HepG2 (cell line): ENCODE measurements around the gene OR1J2. TPM values are rescaled to one million over a fixed set of nuclear protein-coding genes. Genes with fewer than 3 reads are reported as not detected.

Experiments used
- CENPX ChIP-seq: sonication (generic); formaldehyde crosslinking; IDR thresholded peaks from 2 replicates; pipeline ENCODE4 v1.9.0; 2021; ENCODE audit warnings: mild to moderate bottlenecking, missing genetic modification reagents, moderate library complexity
- HMGXB4 ChIP-seq, 2 experiments: sonication (generic) in 1 of 2; formaldehyde crosslinking in 1 of 2; IDR thresholded peaks; 2 replicates each; pipeline versions ENCODE4 v1.4.0 to v1.6.1; 2018 to 2020; ENCODE audit warnings: missing genetic modification reagents in 2 of 2, borderline replicate concordance in 1 of 2, low read depth in 1 of 2, mild to moderate bottlenecking in 1 of 2, missing biosample characterization in 1 of 2
- MIXL1 ChIP-seq: IDR thresholded peaks from 2 replicates; pipeline ENCODE4 v1.6.1; 2016
- NFE2 ChIP-seq: sonication (generic); formaldehyde crosslinking; IDR thresholded peaks from 2 replicates; pipeline ENCODE4 v1.4.0; 2020; ENCODE audit warnings: missing genetic modification reagents
- ZNF362 ChIP-seq: sonication (generic); formaldehyde crosslinking; IDR thresholded peaks from 2 replicates; pipeline ENCODE4 v1.4.0; 2020; ENCODE audit warnings: missing genetic modification reagents, mild to moderate bottlenecking, borderline replicate concordance
- ZNF562 ChIP-seq: sonication (generic); formaldehyde crosslinking; IDR thresholded peaks from 2 replicates; pipeline ENCODE4 v1.8.0; 2022; ENCODE audit warnings: missing genetic modification reagents, borderline replicate concordance
- ZXDC ChIP-seq: sonication (generic); formaldehyde crosslinking; IDR thresholded peaks from 2 replicates; pipeline ENCODE4 v1.5.0; 2020; ENCODE audit warnings: mild to moderate bottlenecking, missing genetic modification reagents
- polyA plus RNA-seq, 8 experiments: library from polyadenylated mRNA; depleted of rRNA in 3 of 8; stranded (reverse) in 7 of 8; unstranded in 1 of 8; fragments of >200 nt; fragmentation: Illumina TruSeq in 4 of 8; extraction: Trizol in 4 of 8; gene quantifications; 2 replicates each; pipeline versions ENCODE4 v1.2.1 to v1.2.3, GENCODE V29; 2011 to 2016; ENCODE audit warnings: low read depth in 4 of 8, missing spikeins in 1 of 8, mixed read lengths in 1 of 8; ENCODE audit not compliant: insufficient read depth in 1 of 8
- total RNA-seq, 5 experiments: library from RNA; depleted of rRNA; stranded (reverse); fragments of >200 nt; fragmentation: Illumina TruSeq; extraction: Trizol; gene quantifications; 2 replicates each; pipeline ENCODE4 v1.2.3, GENCODE V29; 2016; ENCODE audit warnings: low read depth in 1 of 5

Gene OR1J2
- total and polyA plus RNA-seq, 2 of the 13 experiments (the other 11 are each of a cell fraction or from before 2014, with no cell fraction given), result not detected

- TF ChIP-seq ZNF362 (CRISPR knock-in tag), result peak; percentile 70; the same call in 1 of the 2 replicates
- TF ChIP-seq ZNF562 (CRISPR knock-in tag), result no peak
- TF ChIP-seq NFE2 (CRISPR knock-in tag), result no peak
- TF ChIP-seq MIXL1 (CRISPR knock-in tag), result no peak
- TF ChIP-seq CENPX (CRISPR knock-in tag), result no peak
- peak in 1 of 2 experiments; percentile 22; a peak in 1 of 4 replicates for TF ChIP-seq HMGXB4 (CRISPR knock-in tag; IDR thresholded peaks at IDR 0.05; ENCODE audit: borderline replicate concordance in 1 of 2, low read depth in 1 of 2)
- TF ChIP-seq ZXDC (CRISPR knock-in tag), result no peak
Measured at GRCh38 chr9:122464633-122465567, 45.7 kb upstream of the OR1J2 start (continued).
